NCI-H774 (cell line): ENCODE measurements around the gene HOXD8.
A peak's percentile ranks its signal among the peaks of the same experiment; 100 is the strongest.

ENCODE experiments used
- DNase-seq: peaks from one replicate; lab custom pipeline; 2025; lab: John Stamatoyannopoulos, UW

The HOXD8 gene

DNA sequence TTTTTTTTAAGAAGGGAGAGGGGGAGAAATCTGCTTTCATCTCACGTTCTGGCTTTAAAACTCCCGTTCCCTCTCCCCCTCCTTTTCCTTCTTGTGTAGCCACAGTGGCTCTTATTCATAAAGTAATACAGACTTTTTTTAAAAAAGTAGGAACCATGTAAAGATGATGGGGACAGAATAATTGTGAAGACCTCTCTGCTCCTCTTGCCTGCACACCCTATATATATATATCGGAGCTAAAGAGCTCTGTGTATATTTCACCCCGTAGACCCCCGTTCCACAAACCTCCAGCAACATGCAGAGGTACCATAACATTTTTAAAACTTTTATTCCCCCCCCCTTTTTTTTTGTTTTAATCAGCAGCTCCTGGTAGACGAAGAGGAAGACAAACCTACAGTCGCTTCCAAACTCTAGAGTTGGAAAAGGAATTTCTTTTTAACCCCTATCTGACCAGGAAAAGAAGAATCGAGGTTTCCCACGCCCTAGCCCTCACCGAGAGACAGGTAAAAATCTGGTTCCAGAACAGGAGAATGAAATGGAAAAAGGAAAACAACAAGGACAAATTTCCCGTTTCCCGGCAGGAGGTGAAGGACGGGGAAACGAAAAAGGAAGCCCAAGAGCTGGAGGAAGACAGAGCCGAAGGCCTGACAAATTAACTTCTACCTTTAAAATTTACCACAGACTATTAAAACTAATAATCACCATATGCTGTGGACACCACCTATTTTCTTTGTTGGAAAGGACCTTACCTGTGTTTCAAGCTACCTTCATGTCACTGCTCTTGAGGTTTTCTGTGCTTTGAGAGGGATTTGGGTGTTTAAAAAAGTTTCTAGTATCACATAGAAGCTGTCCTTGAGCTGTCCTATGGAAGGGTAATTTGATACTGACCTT, 1.7 kb downstream of the HOXD8 start:
- no peak for DNase-seq

DNA sequence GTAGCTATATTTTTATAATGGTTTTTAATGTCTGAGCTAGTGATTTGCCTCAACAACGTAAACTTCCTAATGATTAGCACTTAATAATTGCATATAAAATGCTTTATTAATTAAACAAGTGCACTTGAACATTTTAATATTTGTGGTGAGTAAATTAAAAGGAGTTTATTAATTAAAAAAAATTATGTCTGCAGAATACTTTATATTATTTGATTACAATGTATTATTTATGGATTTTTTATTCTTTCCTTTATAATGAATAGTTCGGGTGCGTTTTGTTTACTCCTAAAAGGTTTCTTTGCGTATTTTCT, 2.3 kb downstream of the HOXD8 start:
- no peak for DNase-seq

DNA sequence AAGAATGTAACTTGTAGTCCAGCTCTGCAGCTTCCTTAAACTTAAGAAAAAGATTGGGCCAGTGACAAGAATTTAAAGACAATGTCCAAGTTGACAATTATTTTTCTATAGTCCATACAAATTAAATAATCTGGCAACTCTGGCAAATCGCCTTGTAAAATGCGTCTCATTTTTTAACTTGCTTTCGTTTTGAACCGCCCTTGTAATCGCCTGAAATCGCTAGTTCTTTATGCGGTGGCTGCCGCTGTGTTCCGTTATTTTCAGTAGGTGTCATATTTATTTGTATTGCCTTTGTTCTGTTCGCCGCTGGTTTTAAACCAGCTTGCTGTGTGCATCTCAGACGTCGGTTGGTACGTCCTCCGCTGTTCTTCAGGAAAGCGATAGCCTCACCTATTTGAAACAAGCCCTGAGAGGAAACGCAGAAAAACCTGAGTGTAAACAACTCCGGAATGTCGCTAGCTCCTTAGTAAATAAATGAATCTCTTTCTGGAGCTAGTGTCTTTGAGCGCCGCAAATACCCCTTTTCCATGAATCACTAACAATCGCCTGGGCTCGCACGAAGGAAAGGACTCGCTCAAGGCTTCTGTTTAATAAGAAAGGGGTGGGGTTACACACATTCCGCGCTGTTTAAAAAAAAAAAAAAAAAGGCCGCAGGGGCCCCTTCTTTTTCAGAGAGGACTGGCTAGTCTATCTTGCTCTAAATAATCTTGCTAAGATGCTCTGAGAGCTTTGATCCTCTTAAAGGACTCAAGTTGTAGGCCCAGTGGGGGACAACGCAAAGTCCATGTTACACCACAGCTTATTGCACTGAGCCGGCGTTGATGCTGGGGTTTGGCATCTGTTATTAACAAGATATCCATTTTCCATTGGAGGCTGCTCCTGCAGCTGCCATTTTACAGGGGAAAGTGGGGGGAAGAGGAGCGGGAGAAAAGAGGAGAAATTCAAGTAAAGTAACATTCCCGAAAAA, 3.0 kb downstream of the HOXD8 start:
- no peak for DNase-seq

DNA sequence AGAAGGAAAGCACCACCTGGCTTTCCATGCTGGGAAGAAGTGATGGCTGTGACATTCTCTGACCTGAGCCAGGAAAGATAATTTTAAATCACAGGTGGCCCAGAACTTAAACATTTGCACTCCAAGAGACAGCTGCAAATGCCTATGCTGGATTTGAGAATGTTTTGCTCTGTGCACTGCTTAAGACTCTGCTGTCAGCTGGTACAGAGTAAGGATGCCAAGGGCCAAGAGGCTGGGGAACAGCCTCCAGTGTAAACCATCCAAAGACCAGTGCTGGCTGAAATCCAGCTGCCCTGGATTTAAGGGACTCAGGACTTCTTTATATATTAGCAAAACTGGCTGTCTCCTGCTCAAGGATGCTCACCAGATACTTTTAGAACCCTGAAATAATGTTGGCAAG, 3.9 kb downstream of the HOXD8 start:
- DNase-seq = no peak

DNA sequence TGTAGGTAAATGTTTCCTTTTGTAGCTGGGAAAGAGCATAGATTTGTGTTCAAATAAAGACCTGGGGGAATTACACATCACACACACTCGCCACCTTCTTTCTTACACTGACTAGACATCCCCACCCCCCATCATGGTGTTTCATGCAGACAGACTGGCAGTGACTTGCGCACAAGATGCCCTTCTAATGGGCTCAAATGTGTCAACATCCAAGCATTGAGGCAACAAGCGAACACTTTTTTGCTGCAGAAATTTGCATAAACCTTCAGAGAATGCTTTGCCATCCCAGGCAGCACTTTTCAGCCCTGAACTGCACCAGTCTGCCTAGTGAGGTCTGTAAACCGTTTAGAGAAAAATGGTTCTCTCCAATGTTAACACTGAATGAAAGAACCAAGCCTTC, 4.5 kb downstream of the HOXD8 start:
- DNase-seq = no peak

DNA sequence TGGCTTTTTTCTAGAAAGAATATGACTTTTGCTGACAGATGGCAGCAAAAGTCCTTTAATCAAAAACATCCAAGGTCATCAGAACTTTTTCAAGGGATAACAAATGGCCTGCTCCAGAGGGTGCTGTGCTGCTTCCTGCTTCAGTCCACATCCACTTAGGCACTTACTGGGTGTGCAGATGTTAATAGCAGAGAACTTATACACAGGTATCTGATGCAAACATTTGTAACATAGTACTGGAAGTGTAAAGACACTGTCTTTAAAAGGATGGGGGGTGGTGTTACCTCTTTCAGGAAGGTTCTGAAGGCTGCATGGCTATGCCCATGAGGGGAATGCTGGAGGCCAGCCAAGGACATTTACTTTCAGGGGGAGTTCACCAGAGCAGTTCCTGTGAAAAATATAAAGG, 5.5 kb downstream of the HOXD8 start:
- DNase-seq = no peak

DNA sequence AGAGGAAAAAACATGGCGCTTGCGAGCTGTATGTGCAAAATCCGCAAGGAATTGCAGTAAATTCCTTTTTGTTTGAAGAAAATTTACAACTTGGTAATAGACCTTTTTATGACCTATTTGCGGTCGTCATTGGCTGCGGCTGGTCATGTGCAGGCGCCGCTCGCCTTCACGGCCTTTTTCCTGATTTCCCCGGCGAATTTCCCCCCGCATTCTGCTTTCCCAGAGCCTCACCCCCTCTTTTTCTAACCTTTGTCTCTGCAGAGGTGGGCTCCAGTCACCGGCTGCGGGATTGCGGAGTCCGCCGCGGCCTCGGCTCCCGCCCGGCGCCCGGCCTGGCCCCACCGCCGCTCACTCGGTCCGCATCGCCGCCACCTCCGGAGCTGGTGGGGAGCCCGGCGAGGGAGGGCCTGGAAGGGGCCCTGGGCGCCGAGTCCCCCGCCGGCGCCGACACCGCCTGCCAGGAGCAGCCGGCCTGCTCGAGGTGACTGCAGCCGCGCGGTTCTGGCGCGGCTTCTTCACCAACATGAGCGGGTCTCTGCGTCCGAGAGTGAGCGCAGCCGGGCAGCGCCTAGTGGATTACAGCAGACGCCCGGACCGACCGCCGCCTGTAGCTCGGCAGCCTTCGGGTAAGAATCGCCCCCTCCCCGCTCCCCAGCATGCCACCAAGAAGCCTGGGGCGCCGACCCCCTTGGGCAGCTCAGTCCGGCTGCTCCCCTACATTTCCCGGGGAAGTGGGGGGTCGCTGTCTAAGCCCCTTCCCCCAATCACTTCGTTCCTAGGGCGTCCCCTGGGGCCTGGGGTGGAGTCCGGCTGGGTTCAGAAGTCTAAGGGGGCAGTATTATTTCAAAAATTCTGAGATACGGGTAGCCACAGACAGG, 7.1 kb downstream of the HOXD8 start:
- DNase-seq = no peak

DNA sequence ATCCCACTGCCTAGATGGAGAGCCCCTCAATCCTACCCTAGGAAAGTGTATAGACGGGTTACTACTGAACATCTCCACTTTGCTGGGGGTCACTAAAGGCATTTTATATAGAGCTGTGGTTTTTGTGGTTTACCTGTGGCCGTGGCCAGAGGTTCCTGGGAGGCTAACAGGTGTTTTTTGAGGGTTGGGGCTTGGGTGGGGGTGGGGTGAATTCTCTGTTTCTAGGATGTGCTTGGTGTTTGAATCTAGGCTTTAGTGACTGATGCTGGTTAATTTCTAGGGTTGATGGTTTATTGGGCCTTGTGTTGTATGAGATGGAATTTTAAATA, 7.7 kb downstream of the HOXD8 start:
- DNase-seq = no peak

DNA sequence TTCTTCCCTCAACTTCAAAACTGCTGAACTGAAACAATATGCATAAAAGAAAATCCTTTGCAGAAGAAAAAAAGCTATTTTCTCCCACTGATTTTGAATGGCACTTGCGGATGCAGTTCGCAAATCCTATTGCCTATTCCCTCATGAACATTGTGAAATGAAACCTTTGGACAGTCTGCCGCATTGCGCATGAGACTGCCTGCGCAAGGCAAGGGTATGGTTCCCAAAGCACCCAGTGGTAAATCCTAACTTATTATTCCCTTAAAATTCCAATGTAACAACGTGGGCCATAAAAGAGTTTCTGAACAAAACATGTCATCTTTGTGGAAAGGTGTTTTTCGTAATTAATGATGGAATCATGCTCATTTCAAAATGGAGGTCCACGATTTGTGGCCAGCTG, 8.4 kb downstream of the HOXD8 start:
- no peak for DNase-seq

DNA sequence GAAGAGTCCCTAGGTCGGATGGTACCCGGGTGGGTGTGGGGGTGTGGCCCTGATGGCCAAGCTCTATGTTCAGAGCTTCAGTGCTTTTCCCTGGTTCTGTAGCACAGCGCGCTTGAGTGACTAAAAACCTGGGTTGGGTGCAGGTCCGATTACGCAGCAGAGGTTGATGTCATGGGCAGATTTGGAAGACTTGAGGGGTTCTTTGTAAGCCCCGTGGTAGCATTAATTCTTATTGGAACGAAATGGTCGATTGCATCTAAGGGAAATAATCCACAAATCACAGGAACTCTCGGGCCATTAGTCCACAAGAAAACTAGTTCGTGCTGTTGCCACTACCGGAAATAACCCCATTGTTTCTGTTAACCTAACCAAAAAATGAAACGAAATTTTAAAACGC, 9.0 kb downstream of the HOXD8 start:
- no peak for DNase-seq

DNA sequence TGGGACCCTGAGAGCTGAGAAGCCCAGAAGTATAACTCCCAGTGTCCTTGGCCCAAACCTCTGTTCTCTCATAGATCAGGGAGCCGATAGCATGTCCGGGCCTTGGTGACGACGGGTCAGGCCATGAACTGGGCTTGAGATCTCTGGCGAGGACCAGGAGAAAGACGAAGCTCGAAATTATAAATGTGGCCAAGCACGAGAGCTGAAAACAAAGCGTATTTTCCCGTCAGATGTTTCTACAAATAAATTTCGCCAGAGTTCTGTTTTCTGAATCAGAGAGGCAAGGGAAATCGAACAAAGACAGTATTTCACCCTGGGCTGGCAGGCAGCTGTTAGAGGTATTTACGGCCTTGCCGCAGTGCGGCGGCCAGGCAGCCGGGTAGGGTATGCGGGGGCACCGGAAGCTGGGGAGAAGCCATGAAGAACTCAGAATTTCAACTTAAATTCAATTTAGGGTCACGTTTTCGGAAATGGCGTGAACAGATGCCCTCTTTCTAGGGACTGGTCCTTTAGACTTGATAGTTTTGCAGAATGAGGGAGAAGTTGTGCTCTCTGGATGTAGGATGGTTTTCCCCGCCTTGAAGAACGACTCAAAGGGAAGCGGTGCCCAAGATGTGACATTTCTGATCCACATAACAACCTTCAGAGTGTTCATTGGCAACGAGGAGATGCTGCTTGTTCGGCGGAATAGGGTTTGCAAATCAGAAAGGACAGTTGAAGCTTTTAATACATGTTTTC, 9.6 kb downstream of the HOXD8 start:
- no peak for DNase-seq

DNA sequence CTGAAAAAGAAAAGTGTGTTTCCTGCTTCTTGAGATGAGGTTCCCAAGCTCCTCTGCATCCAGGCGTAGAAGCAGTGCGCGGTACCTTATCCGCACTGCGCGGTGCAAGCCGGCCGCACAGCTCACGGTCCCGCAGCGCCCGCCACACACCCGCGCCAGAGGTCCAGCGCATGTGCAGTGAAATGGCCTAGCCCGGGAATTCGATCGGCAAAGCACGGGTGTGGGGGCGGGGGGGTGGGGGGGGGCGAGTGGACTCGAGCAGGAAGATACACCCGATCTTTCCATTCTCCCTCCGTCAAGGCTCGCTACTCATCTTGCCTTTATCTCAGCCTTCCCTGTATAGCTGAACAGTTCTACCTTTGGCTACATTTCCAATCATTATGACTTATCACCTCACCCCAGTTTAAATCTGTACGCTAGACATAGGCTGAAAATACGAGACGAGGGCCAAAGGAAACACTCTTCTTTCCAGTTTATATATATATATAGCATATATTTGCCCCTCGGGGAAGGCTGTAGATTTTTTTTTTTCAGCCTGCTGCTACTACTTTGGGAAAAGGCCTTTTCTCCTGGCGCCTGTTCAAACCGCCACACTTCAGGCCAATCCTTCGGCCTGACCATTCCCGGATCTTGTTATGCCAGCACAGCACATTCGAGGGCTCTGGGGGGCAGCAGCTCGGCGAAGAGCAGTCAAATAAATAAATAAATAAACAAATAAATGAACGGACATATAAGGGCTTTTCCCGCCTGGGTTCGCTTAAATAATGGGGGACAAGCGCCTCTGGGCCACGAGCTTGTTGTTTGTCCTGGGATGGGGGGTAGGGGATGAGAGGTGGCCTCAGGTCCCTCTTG, 10.4 kb downstream of the HOXD8 start:
- no peak for DNase-seq

DNA sequence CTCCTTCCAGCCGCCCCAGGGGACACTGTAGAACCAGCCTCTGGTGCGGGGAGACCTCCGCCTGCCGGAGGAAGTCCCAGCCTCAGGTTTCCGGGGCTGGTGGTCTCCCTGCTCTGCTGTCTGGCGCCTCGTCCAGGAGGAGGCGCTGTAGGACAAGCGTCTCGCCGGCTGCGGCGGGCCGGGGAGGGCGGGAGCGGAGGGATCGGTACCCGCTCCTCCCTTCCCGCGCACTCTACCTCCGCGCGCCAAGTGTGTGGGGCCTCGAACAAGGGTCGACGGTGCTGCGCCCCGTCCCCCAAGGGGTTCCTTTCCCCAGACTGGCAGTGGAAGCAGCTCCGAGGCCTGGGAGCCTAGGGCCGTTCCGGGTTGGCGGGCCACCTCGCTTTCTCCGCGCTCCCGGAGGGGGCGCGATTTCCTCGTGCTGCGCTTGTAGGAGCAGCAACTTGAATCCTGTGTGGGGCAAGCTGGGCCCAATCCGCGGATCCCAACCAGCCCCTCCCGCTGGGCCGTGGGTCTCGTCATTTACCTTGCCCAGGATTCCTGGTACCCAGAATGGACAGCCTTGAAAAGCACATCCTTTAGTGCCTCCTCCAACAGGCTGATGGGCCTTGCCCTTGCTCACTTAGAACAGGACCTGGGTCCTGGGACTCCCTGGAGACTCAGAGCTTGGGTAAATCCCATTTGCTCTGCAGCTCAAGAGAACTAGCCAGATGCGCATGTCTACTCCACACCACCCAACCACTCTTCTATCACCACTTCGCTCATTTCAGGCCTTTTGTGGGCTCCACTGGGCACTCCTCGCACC, 11.2 kb downstream of the HOXD8 start:
- DNase-seq = peak; percentile 75

DNA sequence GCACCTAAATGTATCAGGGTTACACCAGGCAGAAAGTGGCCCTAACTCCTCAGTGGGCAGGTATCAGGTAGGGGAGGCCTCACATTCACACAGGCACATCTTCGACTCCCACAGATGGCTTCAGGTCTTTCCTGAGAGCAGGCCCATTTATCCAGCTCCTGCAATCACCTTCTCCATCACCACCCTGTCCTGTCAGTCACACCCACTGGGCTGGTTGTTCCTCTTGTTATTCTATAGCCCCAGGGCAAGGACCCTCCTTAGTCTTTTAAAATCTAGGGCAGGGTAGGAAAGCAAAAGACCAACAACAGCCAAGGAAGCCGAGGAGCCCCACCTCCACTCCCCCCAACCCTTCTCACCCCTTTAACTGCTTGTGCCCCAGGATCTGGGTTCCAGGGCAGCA, 12.8 kb downstream of the HOXD8 start:
- no peak for DNase-seq

DNA sequence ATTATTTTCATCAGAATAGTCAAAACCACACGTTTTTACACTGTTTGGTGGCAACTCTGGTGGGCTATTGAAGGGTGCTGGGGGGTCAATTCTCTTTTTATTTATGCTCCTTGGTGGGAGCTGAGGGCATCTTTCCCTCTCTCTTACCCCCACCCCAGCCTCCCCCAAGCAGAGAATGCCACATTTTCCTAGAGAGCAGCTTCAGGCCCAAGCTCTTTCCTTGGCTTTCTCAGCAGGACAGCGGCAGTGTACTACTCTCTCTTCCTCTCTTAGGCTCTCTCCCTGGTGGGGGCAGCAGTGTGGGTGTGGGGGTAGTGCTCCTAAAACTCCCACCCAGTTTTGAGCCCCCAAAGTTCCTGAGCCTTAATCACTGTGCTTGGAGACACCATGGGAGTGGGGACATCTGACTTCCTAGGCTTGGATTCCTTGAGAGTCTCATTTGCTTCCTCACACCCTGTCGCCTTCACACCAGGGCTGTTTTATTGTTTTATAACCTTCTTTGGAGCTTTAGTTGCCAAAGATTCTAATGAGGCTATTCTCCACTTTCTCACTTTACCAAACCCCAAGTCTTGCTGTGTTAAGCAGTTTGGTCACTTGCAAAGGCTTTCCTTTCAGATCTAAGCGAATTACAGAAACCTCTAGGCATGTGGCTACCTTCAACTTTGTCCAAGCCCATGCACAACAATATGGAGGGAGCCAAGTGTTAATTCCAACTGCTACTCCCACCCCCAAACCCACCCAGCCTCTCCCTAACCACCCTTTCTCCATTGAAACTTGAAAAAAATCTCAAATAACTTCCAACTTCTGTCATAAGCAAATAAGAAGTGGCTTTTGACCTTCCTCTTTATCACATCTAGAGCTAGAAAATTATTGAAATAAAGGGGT, 15.8 kb downstream of the HOXD8 start:
- DNase-seq = no peak

DNA sequence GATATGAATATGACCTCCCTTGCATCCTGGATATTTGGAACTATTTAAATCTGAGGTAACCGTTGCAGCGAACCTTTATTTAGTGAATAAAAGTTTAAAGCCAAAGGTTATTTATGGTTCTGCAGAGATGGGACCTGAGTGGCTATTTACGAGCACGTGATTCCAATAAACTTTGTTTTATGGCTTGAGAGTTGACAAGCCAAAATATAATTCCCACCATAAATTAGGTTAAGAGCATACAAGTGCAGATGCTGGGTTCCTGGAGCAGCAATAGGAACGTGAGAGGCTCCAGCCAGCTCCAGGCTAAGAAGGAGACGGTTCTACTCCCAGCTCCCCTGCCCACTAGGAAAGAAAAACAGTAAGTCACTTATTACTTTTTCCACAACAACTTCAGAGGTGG, 16.6 kb downstream of the HOXD8 start:
- no peak for DNase-seq

DNA sequence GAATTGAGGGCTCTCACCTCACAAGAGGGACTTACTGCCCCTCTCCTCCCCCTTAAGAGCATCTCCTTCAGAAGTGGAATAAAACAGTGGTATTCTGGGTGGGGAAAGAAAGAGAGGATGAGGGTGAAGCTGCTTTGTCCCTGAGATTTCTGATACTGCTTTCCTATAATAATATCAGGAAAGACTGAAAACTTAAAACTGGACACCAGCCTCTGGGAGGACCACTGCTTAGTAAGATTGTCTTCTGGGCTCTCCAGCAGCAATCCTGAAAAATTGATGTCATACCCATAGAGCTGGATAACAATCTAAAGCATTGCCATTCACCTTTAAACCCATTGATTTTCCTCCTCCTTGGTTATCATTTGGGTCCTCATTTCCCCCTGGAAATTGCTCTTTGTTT, 17.1 kb downstream of the HOXD8 start:
- DNase-seq = no peak

DNA sequence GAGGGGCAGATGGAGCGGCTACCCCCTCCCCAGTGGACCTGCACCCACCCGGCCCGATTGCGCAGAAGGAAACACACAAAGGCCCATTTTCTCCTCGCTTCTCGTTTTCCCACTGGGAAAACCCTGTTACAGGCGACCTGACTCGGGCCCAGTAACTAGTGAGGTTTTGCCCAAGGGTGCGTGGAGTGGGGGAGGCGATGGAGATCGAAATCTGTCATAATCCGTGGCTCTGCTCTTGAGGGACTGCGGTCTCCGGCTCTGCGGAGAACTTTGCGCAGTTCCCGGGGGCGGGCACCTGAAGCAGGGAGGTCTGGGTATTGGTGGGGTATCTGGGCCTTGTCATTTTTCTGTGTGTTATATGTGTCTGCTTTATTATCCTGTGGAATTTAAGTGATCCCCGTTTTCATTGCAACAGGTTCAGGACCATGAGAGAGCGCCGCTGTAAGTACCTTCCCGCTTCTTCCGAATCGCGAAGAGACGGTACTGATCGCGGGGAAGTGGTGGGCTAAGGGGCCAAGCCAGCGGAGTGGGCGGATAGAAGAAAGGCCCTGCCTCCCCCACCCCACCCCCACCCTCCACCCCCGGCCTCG, 17.8 kb downstream of the HOXD8 start:
- DNase-seq = no peak
